ENCODE data around the gene RGS6. TPM values are rescaled to one million over a fixed set of nuclear protein-coding genes. Genes with fewer than 3 reads are reported as not detected.

Gene RGS6
- polyA plus RNA-seq, 2 donors, result 0.11 to 0.29 TPM

DNA sequence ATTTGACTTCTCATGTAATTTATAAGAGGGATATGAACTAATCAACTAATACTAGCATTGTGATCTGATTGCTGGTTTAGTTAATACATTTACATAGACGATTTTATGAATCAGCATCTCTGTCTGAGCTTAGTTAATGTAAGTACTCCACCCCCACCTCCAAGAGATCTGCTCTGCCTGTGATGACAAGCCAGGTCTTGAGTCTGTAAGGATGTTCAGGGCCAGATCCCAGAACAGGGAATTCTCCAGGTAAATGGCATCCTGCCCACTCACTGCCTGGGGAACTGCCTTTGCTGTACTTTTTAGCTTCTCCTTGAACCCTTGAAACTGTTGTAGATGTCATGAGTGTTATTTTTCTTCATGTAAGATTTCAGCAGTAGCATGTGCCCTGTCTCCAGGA, 289.8 kb downstream of the RGS6 start:
- no peaks in the 10 kb centered on the region for H3K4me1 ChIP-seq (ENCODE audit: control insufficient read depth in 2 of 2, insufficient read depth in 2 of 2, low read length in 1 of 2)
- 66 to 72% methylated on average over 1 of the region's 1 CpG for whole genome bisulfite sequencing, 2 donors
- no peak overlapping the region for H3K27ac ChIP-seq (ENCODE audit: low read depth in 2 of 2, low read length in 1 of 2)
- no peaks in the 10 kb centered on the region for H3K9me3 ChIP-seq (ENCODE audit: control insufficient read depth in 2 of 2, insufficient read depth in 1 of 2, low read depth in 1 of 2, low read length in 1 of 2)
- H3K4me3 ChIP-seq (ENCODE audit: low read depth in 1 of 2, low read length in 2 of 2), result no peak overlapping the region
- no peaks in the 10 kb centered on the region for H3K27me3 ChIP-seq (ENCODE audit: control insufficient read depth in 1 of 2, insufficient read depth in 2 of 2, low read length in 2 of 2)
- no peaks in the 10 kb centered on the region for H3K36me3 ChIP-seq (ENCODE audit: control insufficient read depth in 2 of 2, insufficient read depth in 2 of 2, low read length in 1 of 2)

DNA sequence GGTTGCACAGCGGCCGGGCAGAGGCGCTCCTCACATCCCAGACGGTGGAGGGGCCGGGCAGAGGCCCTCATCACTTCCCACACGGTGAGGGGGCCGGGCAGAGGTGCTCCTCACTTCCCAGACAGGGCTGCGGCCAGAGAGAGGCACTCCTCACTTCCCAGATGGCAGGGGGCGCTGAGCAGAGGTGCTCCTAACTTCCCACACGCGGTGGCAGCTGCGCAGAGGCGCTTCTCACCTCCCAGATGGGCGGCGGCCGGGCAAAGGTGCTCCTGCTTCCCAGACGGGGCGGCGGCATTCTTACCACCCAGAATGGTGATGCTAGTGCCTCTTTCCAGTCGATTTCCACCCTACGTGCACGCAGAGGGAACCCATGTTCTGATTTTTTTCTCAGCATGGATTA, 304.4 kb downstream of the RGS6 start:
- no peaks in the 10 kb centered on the region for H3K27me3 ChIP-seq (ENCODE audit: control insufficient read depth in 1 of 2, insufficient read depth in 2 of 2, low read length in 2 of 2)
- no peaks in the 10 kb centered on the region for H3K4me1 ChIP-seq (ENCODE audit: control insufficient read depth in 2 of 2, insufficient read depth in 2 of 2, low read length in 1 of 2)
- H3K36me3 ChIP-seq (ENCODE audit: control insufficient read depth in 2 of 2, insufficient read depth in 2 of 2, low read length in 1 of 2), result no peaks in the 10 kb centered on the region
- 85 to 89% methylated on average over 22 of the region's 22 CpGs for WGBS, 2 donors
- H3K9me3 ChIP-seq (ENCODE audit: control insufficient read depth in 2 of 2, insufficient read depth in 1 of 2, low read depth in 1 of 2, low read length in 1 of 2), result no peaks in the 10 kb centered on the region
- no peak overlapping the region for H3K4me3 ChIP-seq (ENCODE audit: low read depth in 1 of 2, low read length in 2 of 2)
- H3K27ac ChIP-seq (ENCODE audit: low read depth in 2 of 2, low read length in 1 of 2), result no peak overlapping the region

DNA sequence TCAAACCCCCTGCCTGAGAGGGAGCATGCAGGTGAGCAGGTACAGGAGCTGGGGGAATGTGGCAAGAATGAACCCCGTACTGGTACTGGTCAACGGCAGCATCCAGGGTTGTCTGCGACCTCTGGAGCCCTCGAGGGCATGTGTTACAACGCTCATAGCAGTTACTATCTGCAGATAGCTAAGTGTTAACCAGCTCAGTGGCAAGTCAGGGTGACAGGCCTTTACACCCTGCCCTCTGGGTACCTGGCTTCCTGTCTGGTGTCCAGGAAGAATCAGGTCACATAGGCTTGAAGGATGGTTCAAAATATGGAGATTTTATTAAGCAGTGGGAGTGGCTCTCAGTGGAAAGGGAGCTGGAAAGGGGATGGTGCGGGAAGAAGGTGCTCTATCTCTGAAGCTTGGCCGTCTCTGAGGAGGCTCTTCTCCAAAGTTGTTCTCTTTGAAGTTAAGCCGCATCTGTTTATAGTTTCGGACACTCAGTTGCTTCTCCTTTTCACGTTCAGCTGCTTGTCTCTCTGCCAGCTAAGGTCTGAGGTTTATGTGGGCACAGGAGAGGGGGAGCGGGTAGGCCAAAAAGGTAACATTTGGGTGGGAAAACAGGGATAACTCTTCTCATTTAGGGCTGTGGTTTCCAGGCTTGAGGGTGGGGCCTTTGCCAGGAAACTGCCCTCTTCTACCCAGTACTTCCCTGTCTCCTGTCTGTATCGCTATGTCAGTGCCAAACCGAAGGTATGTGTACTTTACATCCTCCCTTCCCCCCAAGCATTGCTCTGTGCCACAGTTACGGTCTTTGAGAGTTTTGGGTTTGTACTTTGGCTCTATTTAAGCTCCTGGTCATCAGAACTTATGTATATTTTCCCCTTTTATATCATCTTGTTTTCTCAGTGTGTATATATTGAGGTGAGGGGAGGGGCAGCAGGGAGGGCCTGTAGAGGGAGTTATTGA, 305.8 kb downstream of the RGS6 start:
- 76 to 77% methylated on average over 14 of the region's 14 CpGs for WGBS, 2 donors
- H3K27me3 ChIP-seq (ENCODE audit: control insufficient read depth in 1 of 2, insufficient read depth in 2 of 2, low read length in 2 of 2), result no peaks in the 10 kb centered on the region
- H3K4me3 ChIP-seq (ENCODE audit: low read depth in 1 of 2, low read length in 2 of 2), result no peak overlapping the region
- no peaks in the 10 kb centered on the region for H3K9me3 ChIP-seq (ENCODE audit: control insufficient read depth in 2 of 2, insufficient read depth in 1 of 2, low read depth in 1 of 2, low read length in 1 of 2)
- H3K4me1 ChIP-seq (ENCODE audit: control insufficient read depth in 2 of 2, insufficient read depth in 2 of 2, low read length in 1 of 2), result no peaks in the 10 kb centered on the region
- no peak overlapping the region for H3K27ac ChIP-seq (ENCODE audit: low read depth in 2 of 2, low read length in 1 of 2)
- no peaks in the 10 kb centered on the region for H3K36me3 ChIP-seq (ENCODE audit: control insufficient read depth in 2 of 2, insufficient read depth in 2 of 2, low read length in 1 of 2)

DNA sequence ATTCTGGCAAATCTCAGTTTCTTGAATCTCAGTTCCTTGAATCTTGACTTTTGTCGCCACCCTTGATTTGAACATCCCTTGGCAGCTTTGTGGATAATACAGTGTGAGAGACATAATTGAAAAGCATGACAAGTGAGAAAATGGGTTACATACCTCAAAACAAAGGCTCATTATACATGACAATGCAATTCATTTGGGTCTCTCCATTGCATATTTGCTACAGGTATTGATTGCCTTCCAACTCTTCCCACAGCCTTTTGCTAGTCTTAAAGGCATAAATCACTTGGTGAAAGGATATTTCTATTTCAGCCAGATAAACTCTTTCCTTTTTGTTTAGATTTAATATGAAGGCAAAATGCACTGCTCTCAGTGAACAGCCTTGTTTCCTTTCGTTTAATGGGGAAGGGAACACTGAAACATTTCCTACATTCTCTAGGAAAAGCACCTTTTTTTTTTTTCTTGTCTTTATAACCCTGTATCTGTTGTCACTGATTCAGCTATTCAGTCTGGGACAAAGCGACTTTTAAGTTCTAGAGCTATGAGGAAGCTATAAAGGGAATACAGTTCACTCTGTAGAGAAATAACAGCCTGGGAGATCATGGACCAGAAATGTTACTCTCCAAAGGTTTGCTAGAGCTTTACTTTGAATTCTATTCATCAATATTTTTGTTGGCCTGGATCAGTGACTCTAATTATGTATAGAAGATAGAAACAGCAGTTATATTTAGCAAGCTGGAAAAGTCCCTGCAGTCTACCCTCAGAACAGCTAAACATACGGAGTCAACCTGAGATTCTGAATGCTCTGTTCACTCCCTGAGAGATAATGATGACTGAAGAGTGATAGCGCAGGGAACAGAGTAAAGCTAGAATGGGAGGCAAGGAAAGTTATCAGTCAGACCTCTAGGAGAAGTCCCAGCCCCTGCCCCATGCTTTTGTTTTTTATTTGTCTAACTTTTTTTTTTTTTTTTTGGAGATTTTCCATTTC, 311.4 kb downstream of the RGS6 start:
- H3K9me3 ChIP-seq (ENCODE audit: control insufficient read depth in 2 of 2, insufficient read depth in 1 of 2, low read depth in 1 of 2, low read length in 1 of 2), result no peaks in the 10 kb centered on the region
- H3K36me3 ChIP-seq (ENCODE audit: control insufficient read depth in 2 of 2, insufficient read depth in 2 of 2, low read length in 1 of 2), result no peaks in the 10 kb centered on the region
- H3K4me1 ChIP-seq (ENCODE audit: control insufficient read depth in 2 of 2, insufficient read depth in 2 of 2, low read length in 1 of 2), result no peaks in the 10 kb centered on the region
- H3K27ac ChIP-seq (ENCODE audit: low read depth in 2 of 2, low read length in 1 of 2), result no peak overlapping the region
- no peaks in the 10 kb centered on the region for H3K27me3 ChIP-seq (ENCODE audit: control insufficient read depth in 1 of 2, insufficient read depth in 2 of 2, low read length in 2 of 2)
- WGBS, 2 donors, result 69 to 72% methylated on average over 5 of the region's 5 CpGs
- H3K4me3 ChIP-seq (ENCODE audit: low read depth in 1 of 2, low read length in 2 of 2), result no peak overlapping the region

DNA sequence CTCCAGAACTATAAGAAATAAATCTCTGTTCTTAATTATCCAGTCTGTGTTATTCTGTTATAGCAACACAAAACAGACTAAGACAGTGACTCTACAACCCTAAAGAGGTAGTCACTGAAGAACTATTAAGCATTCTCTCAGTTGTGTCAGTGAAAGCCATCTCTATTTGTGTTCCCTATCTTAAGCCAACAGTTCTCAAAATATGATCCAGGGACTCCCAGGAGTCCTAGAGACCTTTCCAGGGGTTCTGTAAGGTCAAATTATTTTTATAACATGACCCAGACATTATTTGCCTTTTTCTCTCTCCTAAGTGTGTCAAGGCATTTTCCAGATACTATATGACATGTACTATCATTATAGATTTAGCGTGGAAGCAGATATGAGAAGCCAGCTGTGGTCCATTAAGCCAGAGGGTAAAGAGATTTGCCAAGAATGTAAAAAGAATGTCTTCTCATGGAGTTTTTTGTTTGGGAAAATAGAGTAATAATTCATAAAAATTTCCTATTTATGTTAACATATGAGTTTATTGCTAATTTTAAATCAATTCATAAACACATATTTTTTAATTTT, 315.8 kb downstream of the RGS6 start:
- H3K36me3 ChIP-seq (ENCODE audit: control insufficient read depth in 2 of 2, insufficient read depth in 2 of 2, low read length in 1 of 2), result no peaks in the 10 kb centered on the region

DNA sequence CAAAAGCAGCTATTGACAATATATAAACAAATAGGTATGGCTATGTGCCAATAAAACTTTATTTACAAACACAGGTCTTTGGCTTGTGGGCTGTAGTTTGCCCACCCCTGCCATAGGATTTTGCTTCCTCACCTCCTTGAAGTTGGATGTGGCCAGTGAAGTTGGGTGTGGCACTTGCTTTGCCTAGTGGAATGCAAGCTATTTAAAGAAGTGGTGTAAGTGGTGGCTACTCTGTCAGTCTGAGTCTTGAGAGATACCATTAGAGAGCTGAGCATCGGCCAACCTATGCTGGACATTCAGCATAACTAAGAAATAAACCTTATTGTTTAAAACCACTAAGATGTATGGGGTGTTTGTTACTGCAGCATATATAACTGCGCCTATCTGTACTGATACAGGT, 321.3 kb downstream of the RGS6 start:
- no peaks in the 10 kb centered on the region for H3K4me1 ChIP-seq (ENCODE audit: control insufficient read depth in 2 of 2, insufficient read depth in 2 of 2, low read length in 1 of 2)
- H3K27ac ChIP-seq (ENCODE audit: low read depth in 2 of 2, low read length in 1 of 2), result no peak overlapping the region
- no peaks in the 10 kb centered on the region for H3K36me3 ChIP-seq (ENCODE audit: control insufficient read depth in 2 of 2, insufficient read depth in 2 of 2, low read length in 1 of 2)
- 93 to 94% methylated on average over 2 of the region's 2 CpGs for WGBS, 2 donors
- no peak overlapping the region for H3K4me3 ChIP-seq (ENCODE audit: low read depth in 1 of 2, low read length in 2 of 2)
- H3K9me3 ChIP-seq (ENCODE audit: control insufficient read depth in 2 of 2, insufficient read depth in 1 of 2, low read depth in 1 of 2, low read length in 1 of 2), result no peaks in the 10 kb centered on the region
- H3K27me3 ChIP-seq (ENCODE audit: control insufficient read depth in 1 of 2, insufficient read depth in 2 of 2, low read length in 2 of 2), result no peaks in the 10 kb centered on the region

More for the DNA sequence above, 315.8 kb downstream of the RGS6 start:
- Histone ChIP-seq H3K4me3 (ENCODE audit: low read depth in 1 of 2, low read length in 2 of 2) (no peak overlapping the region), H3K27me3 (ENCODE audit: control insufficient read depth in 1 of 2, insufficient read depth in 2 of 2, low read length in 2 of 2) (no peaks in the 10 kb centered on the region), H3K4me1 (ENCODE audit: control insufficient read depth in 2 of 2, insufficient read depth in 2 of 2, low read length in 1 of 2) (no peaks in the 10 kb centered on the region), H3K27ac (ENCODE audit: low read depth in 2 of 2, low read length in 1 of 2) (no peak overlapping the region), H3K9me3 (ENCODE audit: control insufficient read depth in 2 of 2, insufficient read depth in 1 of 2, low read depth in 1 of 2, low read length in 1 of 2) (no peaks in the 10 kb centered on the region)
- WGBS, 2 donors, result 70 to 81% methylated on average over 1 of the region's 1 CpG

DNA sequence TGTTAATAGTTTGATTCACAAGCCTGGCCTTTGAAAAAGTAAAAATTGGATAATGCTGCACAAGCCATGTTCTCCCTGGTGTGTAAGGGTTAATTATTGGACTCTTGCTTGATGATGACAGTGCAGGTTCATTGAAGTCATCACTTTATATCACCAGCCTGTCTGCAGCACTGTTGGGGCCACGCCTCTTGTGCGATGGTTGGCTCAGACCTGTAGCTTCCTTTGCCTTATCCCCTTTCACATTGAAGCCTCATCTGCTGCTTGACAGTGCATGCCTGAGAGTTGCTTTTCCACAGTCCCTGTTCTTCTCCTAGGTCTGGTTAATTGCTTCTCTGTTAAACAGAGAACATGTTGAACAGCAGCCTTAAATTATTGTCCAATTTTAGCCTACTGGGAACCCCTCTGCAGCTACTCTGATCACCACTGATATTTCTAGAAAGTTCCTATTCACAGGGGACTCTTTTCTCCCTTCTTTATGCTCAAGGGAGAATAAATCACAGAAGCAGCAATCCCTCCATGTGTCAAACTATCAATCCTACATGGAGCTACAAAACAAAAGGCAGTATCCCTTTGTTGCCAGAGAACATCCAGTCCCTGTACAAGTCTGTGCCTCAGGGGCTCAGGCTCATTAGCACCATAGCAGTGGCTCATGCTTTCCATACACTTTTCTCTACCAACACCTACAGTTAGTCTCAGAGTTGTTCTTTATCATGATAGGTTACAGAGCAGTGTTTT, 322.1 kb downstream of the RGS6 start:
- no peak overlapping the region for H3K27ac ChIP-seq (ENCODE audit: low read depth in 2 of 2, low read length in 1 of 2)
- H3K9me3 ChIP-seq (ENCODE audit: control insufficient read depth in 2 of 2, insufficient read depth in 1 of 2, low read depth in 1 of 2, low read length in 1 of 2), result no peaks in the 10 kb centered on the region
- no peaks in the 10 kb centered on the region for H3K36me3 ChIP-seq (ENCODE audit: control insufficient read depth in 2 of 2, insufficient read depth in 2 of 2, low read length in 1 of 2)
- no peak overlapping the region for H3K4me3 ChIP-seq (ENCODE audit: low read depth in 1 of 2, low read length in 2 of 2)
- no peaks in the 10 kb centered on the region for H3K4me1 ChIP-seq (ENCODE audit: control insufficient read depth in 2 of 2, insufficient read depth in 2 of 2, low read length in 1 of 2)
- WGBS, 2 donors, result 74 to 79% methylated on average over 2 of the region's 2 CpGs
- H3K27me3 ChIP-seq (ENCODE audit: control insufficient read depth in 1 of 2, insufficient read depth in 2 of 2, low read length in 2 of 2), result no peaks in the 10 kb centered on the region

DNA sequence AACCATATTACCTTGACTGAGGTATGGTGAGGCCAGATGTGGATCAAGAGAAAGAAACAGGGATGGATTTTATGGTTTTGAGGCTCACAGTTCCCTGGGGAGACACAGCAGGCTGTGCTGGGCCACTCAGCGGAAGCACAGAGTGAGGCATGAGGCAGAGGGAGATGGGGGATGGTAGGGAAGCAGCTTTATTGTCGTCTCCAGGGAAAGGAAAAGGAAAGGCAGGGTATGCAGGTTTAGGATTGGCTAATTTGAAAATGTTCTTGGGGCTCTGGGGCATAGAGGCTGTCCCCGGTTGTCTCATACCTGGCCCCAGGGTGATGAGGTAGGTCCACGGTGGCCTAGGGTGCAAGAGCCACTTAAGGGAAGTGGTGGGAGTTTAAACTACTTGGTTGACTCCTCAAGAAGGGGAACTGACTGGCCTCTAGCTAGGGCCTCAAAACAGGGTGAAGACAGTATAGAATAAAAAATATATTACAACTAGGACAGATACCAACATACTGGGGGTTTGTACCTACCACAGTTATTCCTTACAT, 322.8 kb downstream of the RGS6 start:
- no peak overlapping the region for H3K27ac ChIP-seq (ENCODE audit: low read depth in 2 of 2, low read length in 1 of 2)
- WGBS, 2 donors, result 76 to 77% methylated on average over 4 of the region's 4 CpGs
- no peaks in the 10 kb centered on the region for H3K27me3 ChIP-seq (ENCODE audit: control insufficient read depth in 1 of 2, insufficient read depth in 2 of 2, low read length in 2 of 2)
- no peak overlapping the region for H3K4me3 ChIP-seq (ENCODE audit: low read depth in 1 of 2, low read length in 2 of 2)
- no peaks in the 10 kb centered on the region for H3K36me3 ChIP-seq (ENCODE audit: control insufficient read depth in 2 of 2, insufficient read depth in 2 of 2, low read length in 1 of 2)
- H3K4me1 ChIP-seq (ENCODE audit: control insufficient read depth in 2 of 2, insufficient read depth in 2 of 2, low read length in 1 of 2), result no peaks in the 10 kb centered on the region
- H3K9me3 ChIP-seq (ENCODE audit: control insufficient read depth in 2 of 2, insufficient read depth in 1 of 2, low read depth in 1 of 2, low read length in 1 of 2), result no peaks in the 10 kb centered on the region

DNA sequence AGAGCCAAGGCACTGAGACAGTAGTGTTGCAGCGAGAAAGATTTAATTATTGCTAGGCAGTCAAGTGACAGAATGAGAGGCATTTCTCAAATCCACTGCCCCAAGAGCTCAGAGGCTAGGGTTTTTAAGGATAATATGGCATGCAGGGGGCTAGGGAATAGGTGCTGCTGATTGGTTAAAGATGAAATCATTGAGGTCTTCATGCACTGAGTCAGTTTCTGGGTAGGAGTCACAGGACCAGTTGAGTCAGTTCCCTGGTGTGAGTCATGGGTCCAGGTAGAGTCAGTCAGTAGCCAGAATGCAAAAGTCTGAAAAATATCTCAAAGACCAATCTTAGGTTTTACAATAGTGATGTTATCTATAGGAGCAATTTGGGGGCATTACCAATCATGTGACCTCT, 323.8 kb downstream of the RGS6 start:
- 66 to 92% methylated on average over 1 of the region's 1 CpG for WGBS, 2 donors

More for the DNA sequence above, 323.8 kb downstream of the RGS6 start:
- H3K27ac ChIP-seq (ENCODE audit: low read depth in 2 of 2, low read length in 1 of 2), result no peak overlapping the region
- no peaks in the 10 kb centered on the region for H3K27me3 ChIP-seq (ENCODE audit: control insufficient read depth in 1 of 2, insufficient read depth in 2 of 2, low read length in 2 of 2)
- H3K36me3 ChIP-seq (ENCODE audit: control insufficient read depth in 2 of 2, insufficient read depth in 2 of 2, low read length in 1 of 2), result no peaks in the 10 kb centered on the region
- H3K9me3 ChIP-seq (ENCODE audit: control insufficient read depth in 2 of 2, insufficient read depth in 1 of 2, low read depth in 1 of 2, low read length in 1 of 2), result no peaks in the 10 kb centered on the region
- no peaks in the 10 kb centered on the region for H3K4me1 ChIP-seq (ENCODE audit: control insufficient read depth in 2 of 2, insufficient read depth in 2 of 2, low read length in 1 of 2)
- no peak overlapping the region for H3K4me3 ChIP-seq (ENCODE audit: low read depth in 1 of 2, low read length in 2 of 2)

Data from esophagus (tissue), 2 donors.